NCI-H2081 treated with DMSO at 0.1 percent for 48 hours (cell line): Measurements from ENCODE around the gene CAPN14.
"Not testable (repeated sequence)": the region's sequence is repeated elsewhere in the genome, so short reads cannot be mapped to it uniquely, and the experiment has no call there.

Experiments used
- DNase-seq: peaks from one replicate; lab custom pipeline; 2025; lab: John Stamatoyannopoulos, UW

Gene CAPN14

GRCh38 chr2:31197166-31197565 is 20.1 kb downstream of the CAPN14 start:
- DNase-seq, result no peak

GRCh38 chr2:31196622-31197021 is 20.7 kb downstream of the CAPN14 start:
- no peak for DNase-seq

GRCh38 chr2:31193806-31194205 is 23.5 kb downstream of the CAPN14 start:
- DNase-seq, result no peak

GRCh38 chr2:31192851-31193392 is 24.4 kb downstream of the CAPN14 start:
- no peak for DNase-seq

- DNase-seq, result no peak
These were observed 24.9 kb downstream of the CAPN14 start for GRCh38 chr2:31192396-31192795.

- no peak for DNase-seq
These were observed 25.4 kb downstream of the CAPN14 start for GRCh38 chr2:31191931-31192330.

- no peak for DNase-seq
These were observed 27.1 kb downstream of the CAPN14 start for GRCh38 chr2:31190188-31190587.

- DNase-seq, result no peak
These were observed 28.2 kb downstream of the CAPN14 start for GRCh38 chr2:31189141-31189540.

GRCh38 chr2:31188131-31188530 is 29.2 kb downstream of the CAPN14 start:
- no peak for DNase-seq

- DNase-seq, result no peak
These were observed 30.1 kb downstream of the CAPN14 start for GRCh38 chr2:31187166-31187565.

GRCh38 chr2:31183973-31184372 is 33.3 kb downstream of the CAPN14 start:
- DNase-seq, result not testable (repeated sequence)

GRCh38 chr2:31176742-31177141 is 40.6 kb downstream of the CAPN14 start:
- no peak for DNase-seq

GRCh38 chr2:31171142-31171541 is 46.2 kb downstream of the CAPN14 start:
- no peak for DNase-seq

GRCh38 chr2:31170071-31170698 is 47.1 kb downstream of the CAPN14 start:
- no peak for DNase-seq

GRCh38 chr2:31168291-31168690 is 49.0 kb downstream of the CAPN14 start:
- DNase-seq, result no peak

GRCh38 chr2:31166925-31167324 is 50.4 kb downstream of the CAPN14 start:
- no peak for DNase-seq

- DNase-seq, result no peak
These were observed 54.2 kb downstream of the CAPN14 start for GRCh38 chr2:31163011-31163539.

- DNase-seq, result no peak
These were observed 55.7 kb downstream of the CAPN14 start for GRCh38 chr2:31161637-31162036.

GRCh38 chr2:31151501-31151900 is 65.8 kb downstream of the CAPN14 start:
- DNase-seq, result no peak

- no peak for DNase-seq
These were observed 67.1 kb downstream of the CAPN14 start for GRCh38 chr2:31150120-31150670.

GRCh38 chr2:31148514-31148913 is 68.8 kb downstream of the CAPN14 start:
- no peak for DNase-seq

GRCh38 chr2:31147645-31148044 is 69.7 kb downstream of the CAPN14 start:
- no peak for DNase-seq

- no peak for DNase-seq
These were observed 75.2 kb downstream of the CAPN14 start for GRCh38 chr2:31142110-31142509.
